HUES64 (cell line): Measurements from ENCODE around the gene CDH20.

Experiments used
- H3K27ac ChIP-seq: 2 replicates; pipeline ENCODE4 v1.7.0; 2013; ENCODE audit warnings: low read depth, low read length, inconsistent platforms
- H3K27me3 ChIP-seq: 2 replicates; pipeline ENCODE4 v1.6.1; 2013; ENCODE audit warnings: mild to moderate bottlenecking, low read length; ENCODE audit not compliant: insufficient read depth
- H3K36me3 ChIP-seq: 2 replicates; pipeline ENCODE4 v1.6.1; 2013; ENCODE audit warnings: mild to moderate bottlenecking, low read length; ENCODE audit not compliant: insufficient read depth
- H3K4me1 ChIP-seq: 2 replicates; pipeline ENCODE4 v1.6.1; 2013; ENCODE audit warnings: mild to moderate bottlenecking, low read length, moderate library complexity; ENCODE audit not compliant: insufficient read depth
- H3K4me3 ChIP-seq: 2 replicates; pipeline ENCODE4 v1.5.1; 2013; ENCODE audit warnings: mild to moderate bottlenecking, low read length, moderate library complexity
- H3K9ac ChIP-seq: 2 replicates; pipeline ENCODE4 v1.6.1; 2013; ENCODE audit warnings: mild to moderate bottlenecking, low read depth, low read length
- H3K9me3 ChIP-seq: 2 replicates; pipeline ENCODE4 v1.6.1; 2013; ENCODE audit warnings: low read depth, low read length; ENCODE audit not compliant: insufficient read depth
- WGBS: fragments of 150-250, 120-280 bp; methylation state at CpG from one replicate; pipeline ENCODE4 v1.1.7; 2013; ENCODE audit warnings: missing lambda C conversion rate; 5-methylcytosine and 5-hydroxymethylcytosine counted together

CDH20 gene

GRCh38 chr18:61554117-61554776 lies 221.0 kb downstream of the CDH20 start:
- Histone ChIP-seq H3K27ac (no peak overlapping the region), H3K9me3 (no peaks in the 10 kb centered on the region), H3K9ac (no peak overlapping the region), H3K27me3 (no peaks in the 10 kb centered on the region), H3K4me3 (no peak overlapping the region), H3K4me1 (no peaks in the 10 kb centered on the region), H3K36me3 (no peaks in the 10 kb centered on the region)
- 96% methylated on average over 67 of the region's 67 CpGs for WGBS

- H3K9ac ChIP-seq, result no peak overlapping the region
- no peak overlapping the region for H3K4me3 ChIP-seq
- H3K4me1 ChIP-seq, result no peaks in the 10 kb centered on the region
- no peaks in the 10 kb centered on the region for H3K27me3 ChIP-seq
- no peak overlapping the region for H3K27ac ChIP-seq
- H3K36me3 ChIP-seq, result no peaks in the 10 kb centered on the region
- no peaks in the 10 kb centered on the region for H3K9me3 ChIP-seq
- 89% methylated on average over 4 of the region's 4 CpGs for WGBS
These were observed 221.7 kb downstream of the CDH20 start for GRCh38 chr18:61554946-61555361.

- Histone ChIP-seq H3K36me3 (no peaks in the 10 kb centered on the region), H3K27ac (no peak overlapping the region), H3K9me3 (no peaks in the 10 kb centered on the region), H3K4me1 (no peaks in the 10 kb centered on the region), H3K4me3 (no peak overlapping the region), H3K27me3 (no peaks in the 10 kb centered on the region), H3K9ac (no peak overlapping the region)
- 92% methylated on average over 3 of the region's 3 CpGs for WGBS
These were observed 223.1 kb downstream of the CDH20 start for GRCh38 chr18:61556316-61556715.

- H3K4me3 ChIP-seq, result no peak overlapping the region
- H3K9ac ChIP-seq, result no peak overlapping the region
- H3K27ac ChIP-seq, result no peak overlapping the region
- H3K9me3 ChIP-seq, result no peaks in the 10 kb centered on the region
- WGBS, result no CpG with 5 or more reads among the region's 2 CpGs
- no peaks in the 10 kb centered on the region for H3K4me1 ChIP-seq
- H3K27me3 ChIP-seq, result no peaks in the 10 kb centered on the region
- H3K36me3 ChIP-seq, result no peaks in the 10 kb centered on the region
These were observed 223.6 kb downstream of the CDH20 start for GRCh38 chr18:61556862-61557261.

GRCh38 chr18:61569176-61569892 lies 236.1 kb downstream of the CDH20 start:
- no peaks in the 10 kb centered on the region for H3K27me3 ChIP-seq
- H3K27ac ChIP-seq, result no peak overlapping the region
- H3K4me1 ChIP-seq, result no peaks in the 10 kb centered on the region
- 91% methylated on average over 9 of the region's 9 CpGs for WGBS
- no peak overlapping the region for H3K4me3 ChIP-seq
- H3K9me3 ChIP-seq, result peaks cover 7% of the 10 kb centered on the region; the same call in 1 of the 2 replicates
- H3K36me3 ChIP-seq, result no peaks in the 10 kb centered on the region
- peak overlapping the region; percentile 30; the same call in 1 of the 2 replicates for H3K9ac ChIP-seq

GRCh38 chr18:61570070-61570469 lies 236.8 kb downstream of the CDH20 start:
- Histone ChIP-seq H3K9ac (0 out of 2 replicates have a peak overlapping the region, but pooled peaks have one; percentile 30), H3K36me3 (no peaks in the 10 kb centered on the region), H3K27me3 (no peaks in the 10 kb centered on the region), H3K27ac (no peak overlapping the region), H3K4me1 (0 out of 2 replicates have a peak, but pooled peaks cover under 1% of the 10 kb centered on the region), H3K9me3 (peaks cover 7% of the 10 kb centered on the region; the same call in 1 of the 2 replicates), H3K4me3 (no peak overlapping the region)
- 66% methylated on average over 2 of the region's 3 CpGs for WGBS

- Histone ChIP-seq H3K9me3 (peaks cover 7% of the 10 kb centered on the region; the same call in 1 of the 2 replicates), H3K27me3 (no peaks in the 10 kb centered on the region), H3K4me1 (peaks cover 8% of the 10 kb centered on the region), H3K27ac (no peak overlapping the region), H3K4me3 (no peak overlapping the region), H3K9ac (no peak overlapping the region), H3K36me3 (no peaks in the 10 kb centered on the region)
- 93% methylated on average over 4 of the region's 4 CpGs for WGBS
These were observed 238.9 kb downstream of the CDH20 start for GRCh38 chr18:61572084-61572655.

- Histone ChIP-seq H3K4me1 (peaks cover 8% of the 10 kb centered on the region), H3K27ac (no peak overlapping the region), H3K27me3 (no peaks in the 10 kb centered on the region), H3K36me3 (no peaks in the 10 kb centered on the region), H3K9me3 (peaks cover 7% of the 10 kb centered on the region; the same call in 1 of the 2 replicates), H3K4me3 (no peak overlapping the region), H3K9ac (no peak overlapping the region)
- WGBS, result 90% methylated on average over 1 of the region's 1 CpG
These were observed 239.6 kb downstream of the CDH20 start for GRCh38 chr18:61572871-61573270.

GRCh38 chr18:61574665-61575064 lies 241.4 kb downstream of the CDH20 start:
- Histone ChIP-seq H3K36me3 (no peaks in the 10 kb centered on the region), H3K4me1 (peaks cover 8% of the 10 kb centered on the region), H3K27ac (no peak overlapping the region), H3K27me3 (no peaks in the 10 kb centered on the region), H3K4me3 (no peak overlapping the region), H3K9ac (no peak overlapping the region), H3K9me3 (peaks cover 7% of the 10 kb centered on the region; the same call in 1 of the 2 replicates)

- H3K36me3 ChIP-seq, result no peaks in the 10 kb centered on the region
- peaks cover 7% of the 10 kb centered on the region; the same call in 1 of the 2 replicates for H3K9me3 ChIP-seq
- no peak overlapping the region for H3K9ac ChIP-seq
- H3K4me1 ChIP-seq, result peaks cover 8% of the 10 kb centered on the region
- H3K27ac ChIP-seq, result no peak overlapping the region
- WGBS, result 73% methylated on average over 2 of the region's 3 CpGs
- no peaks in the 10 kb centered on the region for H3K27me3 ChIP-seq
- H3K4me3 ChIP-seq, result no peak overlapping the region
These were observed 242.2 kb downstream of the CDH20 start for GRCh38 chr18:61575419-61575818.

- Histone ChIP-seq H3K9ac (no peak overlapping the region), H3K36me3 (no peaks in the 10 kb centered on the region), H3K27ac (no peak overlapping the region), H3K27me3 (peaks cover 13% of the 10 kb centered on the region), H3K9me3 (peaks cover 2% of the 10 kb centered on the region; the same call in 1 of the 2 replicates), H3K4me3 (no peak overlapping the region), H3K4me1 (peaks cover 13% of the 10 kb centered on the region)
- 95% methylated on average over 2 of the region's 2 CpGs for WGBS
These were observed 245.6 kb downstream of the CDH20 start for GRCh38 chr18:61578846-61579245.
